Effector memory CD8-positive, alpha-beta T cell (primary cell): ENCODE measurements around the gene CORO2B.

Experiments
- ATAC-seq: fragments of 150-1000 bp; cut with Tn5 transposase; replicated peaks from 2 replicates; pipeline ENCODE4 v1.10.0; 2021; ENCODE audit warnings: mild to moderate bottlenecking, moderate library complexity
- DNase-seq, 3 experiments: peaks; one replicate each; pipeline ENCODE4 v3.0.0; 2021
- H3K27ac Mint-ChIP-seq, 2 donors: one replicate each; pipeline ENCODE4 v1.8.0; 2022; ENCODE audit warnings: mild to moderate bottlenecking in 2 of 2, mixed read lengths in 2 of 2, moderate library complexity in 2 of 2
- H3K27me3 Mint-ChIP-seq, 2 donors: one replicate each; pipeline ENCODE4 v1.8.0; 2022; ENCODE audit warnings: mixed read lengths in 2 of 2
- H3K36me3 Mint-ChIP-seq: one replicate; pipeline ENCODE4 v1.8.0; 2022; ENCODE audit warnings: mild to moderate bottlenecking, moderate library complexity, mixed read lengths; ENCODE audit not compliant: insufficient read depth
- H3K4me1 Mint-ChIP-seq, 2 donors: one replicate each; pipeline ENCODE4 v1.8.0; 2022; ENCODE audit warnings: low read depth in 2 of 2, mixed read lengths in 2 of 2
- H3K4me3 Mint-ChIP-seq, 2 donors: one replicate each; pipeline ENCODE4 v1.8.0; 2022; ENCODE audit warnings: mild to moderate bottlenecking in 2 of 2, mixed read lengths in 2 of 2, moderate library complexity in 2 of 2
- H3K9me3 Mint-ChIP-seq, 2 donors: one replicate each; pipeline ENCODE4 v1.8.0; 2022; ENCODE audit warnings: mixed read lengths in 2 of 2

The CORO2B gene

DNA sequence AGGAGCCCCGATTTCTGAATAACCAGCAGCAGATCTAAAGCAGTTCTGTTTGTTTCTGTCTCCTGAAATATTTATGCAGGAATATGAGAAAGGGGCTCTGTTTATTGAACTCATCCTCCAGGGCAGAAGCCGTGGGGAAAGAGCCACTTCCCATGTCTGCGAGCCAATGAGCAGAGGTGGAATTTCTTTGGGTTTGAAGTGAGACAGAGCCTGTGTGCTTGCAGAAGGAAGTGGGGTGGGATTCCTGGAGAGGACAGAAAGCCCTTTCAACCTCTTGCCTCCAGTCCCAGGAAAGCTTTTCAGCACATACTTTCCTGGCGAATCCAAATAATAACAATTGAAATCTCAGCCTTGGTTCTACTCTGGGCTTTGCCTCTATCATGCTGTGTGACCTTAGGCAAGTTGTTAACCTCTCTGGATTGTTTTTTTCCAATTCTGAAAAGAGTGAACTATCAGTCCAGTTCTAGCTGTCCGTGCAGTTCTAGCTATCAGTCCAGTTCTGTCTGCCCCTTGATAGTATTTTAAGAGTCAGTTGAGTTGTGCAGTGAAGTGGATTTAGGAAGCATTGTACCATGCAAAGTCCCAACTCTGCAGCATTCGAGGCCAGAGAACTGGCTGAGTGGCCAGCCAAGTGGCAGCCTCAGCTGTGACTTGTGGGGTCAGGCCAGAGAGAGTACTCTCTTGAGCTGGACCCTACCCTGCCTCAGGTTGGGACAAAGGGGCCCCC lies 15.9 kb downstream of the CORO2B start:
- Mint-ChIP-seq H3K36me3 (no peaks in the 10 kb centered on the region), H3K27ac (no peak overlapping the region), H3K4me3 (no peak overlapping the region), H3K4me1 (no peaks in the 10 kb centered on the region), H3K9me3 (no peaks in the 10 kb centered on the region), H3K27me3 (peaks cover 32 to 75% of the 10 kb centered on the region in 2 donors)
- ATAC-seq (no peak), DNase-seq (no peak)

DNA sequence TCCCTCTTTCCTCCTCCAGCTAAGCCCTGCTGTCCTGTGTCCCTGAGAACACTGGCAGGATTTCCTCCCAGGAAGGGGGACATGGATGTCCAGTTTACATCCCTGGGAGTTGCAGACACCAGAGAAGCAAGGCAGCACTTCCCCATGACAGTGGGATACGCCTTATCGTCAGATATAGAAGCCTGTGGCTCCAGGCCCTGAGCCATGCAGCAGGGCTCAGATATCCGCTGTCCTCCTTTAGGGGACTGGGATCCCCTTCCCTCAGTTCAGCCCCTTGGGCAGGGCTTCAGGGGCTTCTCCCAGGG lies 16.4 kb downstream of the CORO2B start:
- no peak overlapping the region for H3K27ac Mint-ChIP-seq
- H3K4me1 Mint-ChIP-seq = no peaks in the 10 kb centered on the region
- ATAC-seq (no peak), DNase-seq (no peak)
- peaks cover 33 to 78% of the 10 kb centered on the region in 2 donors for H3K27me3 Mint-ChIP-seq
- H3K4me3 Mint-ChIP-seq = no peak overlapping the region
- no peaks in the 10 kb centered on the region for H3K36me3 Mint-ChIP-seq
- H3K9me3 Mint-ChIP-seq = no peaks in the 10 kb centered on the region

DNA sequence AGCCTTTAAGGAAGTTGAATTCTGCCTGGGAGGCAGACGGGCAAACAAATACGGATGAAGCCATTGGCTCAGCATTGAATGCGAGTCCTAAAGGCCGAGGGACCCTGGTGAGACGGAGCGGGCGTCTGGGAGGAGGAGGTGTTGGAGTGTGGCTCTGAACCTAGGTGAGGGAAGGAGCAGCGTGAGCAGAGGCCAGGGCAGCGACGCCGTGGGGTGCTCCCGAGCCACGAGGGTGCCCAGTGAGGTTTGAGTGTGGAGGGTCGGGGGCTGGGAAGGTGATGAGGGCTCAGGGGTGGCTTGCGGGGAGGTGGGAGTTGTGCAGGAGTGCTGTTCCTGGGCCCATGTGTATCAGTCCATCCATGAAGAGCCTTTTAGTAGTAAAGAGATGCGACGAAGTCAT lies 17.0 kb downstream of the CORO2B start:
- ATAC-seq (no peak), DNase-seq (no peak)
- peaks cover 31 to 78% of the 10 kb centered on the region in 2 donors for H3K27me3 Mint-ChIP-seq
- no peaks in the 10 kb centered on the region for H3K9me3 Mint-ChIP-seq
- H3K36me3 Mint-ChIP-seq = no peaks in the 10 kb centered on the region
- no peak overlapping the region for H3K4me3 Mint-ChIP-seq
- no peak overlapping the region for H3K27ac Mint-ChIP-seq
- no peaks in the 10 kb centered on the region for H3K4me1 Mint-ChIP-seq

DNA sequence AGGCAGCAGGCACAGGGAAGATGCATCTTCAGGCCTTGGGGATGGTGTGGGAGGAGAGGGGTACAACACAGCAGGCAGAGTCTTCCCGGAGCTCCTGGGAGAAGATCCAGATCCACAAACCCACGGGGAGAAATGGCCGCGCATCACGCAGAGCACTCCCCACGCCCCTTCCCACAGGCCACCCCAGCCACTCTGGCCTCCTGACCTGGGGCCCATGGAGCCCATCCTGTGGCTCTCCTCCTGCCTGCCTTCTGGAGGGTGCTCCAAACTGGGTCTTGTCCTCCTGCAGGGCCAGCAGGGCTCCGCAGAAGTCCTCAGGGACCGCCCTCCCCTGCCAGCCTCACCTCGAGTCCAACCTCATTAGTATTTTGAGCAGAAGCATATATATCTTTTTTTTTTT lies 17.9 kb downstream of the CORO2B start:
- Mint-ChIP-seq H3K27ac (no peak overlapping the region), H3K4me3 (no peak overlapping the region), H3K36me3 (no peaks in the 10 kb centered on the region), H3K9me3 (no peaks in the 10 kb centered on the region), H3K27me3 (peaks cover 30 to 78% of the 10 kb centered on the region in 2 donors), H3K4me1 (peaks cover 0 to 2% of the 10 kb centered on the region in 2 donors)
- DNase-seq (no peak), ATAC-seq (no peak)

DNA sequence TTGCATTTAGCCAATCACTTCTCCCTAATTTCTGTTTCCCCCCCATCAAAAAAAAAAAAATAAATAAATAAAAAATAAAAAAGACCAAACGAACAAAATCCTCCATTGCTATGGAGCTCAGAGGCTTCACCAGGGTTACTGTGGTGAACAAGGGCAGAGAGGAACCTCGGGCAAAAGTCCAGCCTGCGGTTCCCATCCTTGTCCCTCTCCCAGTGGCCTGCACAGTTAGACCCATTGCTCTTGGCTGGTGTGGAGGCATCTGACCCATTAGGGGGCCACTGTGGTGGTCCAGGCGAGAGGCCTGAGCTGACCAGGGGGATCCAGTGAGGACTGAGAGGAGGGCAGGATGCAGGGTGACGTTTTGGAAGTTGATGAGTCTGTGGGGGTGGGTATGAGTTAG lies 18.8 kb downstream of the CORO2B start:
- peaks cover 0 to 2% of the 10 kb centered on the region in 2 donors for H3K4me1 Mint-ChIP-seq
- H3K4me3 Mint-ChIP-seq = no peak overlapping the region
- no peak overlapping the region for H3K27ac Mint-ChIP-seq
- no peaks in the 10 kb centered on the region for H3K36me3 Mint-ChIP-seq
- DNase-seq (no peak), ATAC-seq (no peak)
- H3K27me3 Mint-ChIP-seq = peaks cover 24 to 74% of the 10 kb centered on the region in 2 donors
- no peaks in the 10 kb centered on the region for H3K9me3 Mint-ChIP-seq

DNA sequence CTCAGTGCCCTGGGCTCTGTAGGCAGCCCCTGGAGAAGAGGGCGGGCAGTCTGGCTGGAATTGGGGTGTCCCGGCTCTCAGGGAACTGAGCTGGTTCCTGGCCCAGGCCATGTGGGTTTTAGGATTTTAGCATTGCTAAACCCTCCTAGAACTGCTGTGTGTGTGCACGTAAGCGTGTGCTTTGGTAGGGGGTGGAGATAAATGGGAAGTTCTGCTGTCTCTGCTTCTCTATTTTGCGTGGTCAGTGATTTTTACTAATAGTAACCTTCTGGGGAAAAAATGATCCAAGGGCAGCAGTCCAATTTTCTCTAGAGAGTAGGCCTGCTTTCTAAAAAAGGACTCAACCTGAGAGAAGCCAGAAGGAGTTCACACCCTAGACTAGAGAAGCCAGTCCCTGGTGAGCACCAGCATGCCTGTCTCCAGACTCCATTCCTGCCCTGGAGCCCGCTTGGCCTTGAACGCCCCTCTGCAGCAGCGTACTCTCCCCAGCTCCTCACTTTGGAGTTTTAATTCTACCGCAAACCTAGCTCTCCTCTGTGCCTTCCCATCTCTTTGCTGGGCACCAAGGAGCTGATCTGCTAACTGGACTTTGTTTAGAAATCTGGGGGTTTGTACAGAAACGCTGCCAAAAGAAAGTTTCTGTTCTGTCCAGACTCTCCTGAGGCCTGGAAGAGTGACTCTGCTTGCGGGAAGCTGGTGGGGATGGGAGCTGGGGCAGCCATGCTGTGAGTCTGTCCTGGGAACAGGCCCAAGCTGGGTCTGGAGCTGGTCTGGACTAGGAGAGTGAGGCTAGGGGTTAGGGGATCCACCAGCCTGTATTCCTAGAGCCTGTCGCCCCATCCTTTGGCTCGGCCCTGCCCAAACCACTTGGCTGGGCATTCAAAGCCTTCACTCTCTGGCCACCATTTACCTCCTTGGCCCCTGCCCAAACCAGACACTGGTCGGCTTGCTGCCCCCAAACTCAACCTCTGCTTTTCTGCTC lies 19.7 kb downstream of the CORO2B start:
- DNase-seq (no peak), ATAC-seq (no peak)
- Mint-ChIP-seq H3K9me3 (no peaks in the 10 kb centered on the region), H3K27me3 (peaks cover 31 to 78% of the 10 kb centered on the region in 2 donors), H3K4me1 (peaks cover 0 to 2% of the 10 kb centered on the region in 2 donors), H3K4me3 (no peak overlapping the region), H3K27ac (no peak overlapping the region), H3K36me3 (no peaks in the 10 kb centered on the region)

DNA sequence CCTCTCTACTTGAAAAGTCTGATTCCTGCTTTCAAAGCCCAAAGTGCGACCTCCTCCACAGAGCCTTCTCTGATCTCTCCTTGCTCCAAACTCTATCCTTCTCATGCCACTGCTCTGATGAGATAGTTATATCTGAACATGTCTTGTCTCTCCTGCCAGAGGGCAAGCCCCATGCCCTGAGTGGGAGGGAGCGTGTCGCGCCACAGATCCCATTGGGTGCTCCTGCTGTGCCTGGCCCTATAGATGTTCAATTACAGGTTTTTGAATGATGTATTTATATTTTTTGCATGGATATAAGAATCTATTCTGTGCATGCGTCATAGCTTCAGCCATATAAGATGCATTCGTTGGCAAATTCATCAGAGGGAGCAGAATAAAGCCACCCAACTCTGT lies 20.4 kb downstream of the CORO2B start:
- H3K4me1 Mint-ChIP-seq = peaks cover 0 to 2% of the 10 kb centered on the region in 2 donors
- no peaks in the 10 kb centered on the region for H3K9me3 Mint-ChIP-seq
- no peak for ATAC-seq
- no peak overlapping the region for H3K4me3 Mint-ChIP-seq
- no peak for DNase-seq
- H3K27ac Mint-ChIP-seq = no peak overlapping the region
- peaks cover 38 to 78% of the 10 kb centered on the region in 2 donors for H3K27me3 Mint-ChIP-seq
- no peaks in the 10 kb centered on the region for H3K36me3 Mint-ChIP-seq

DNA sequence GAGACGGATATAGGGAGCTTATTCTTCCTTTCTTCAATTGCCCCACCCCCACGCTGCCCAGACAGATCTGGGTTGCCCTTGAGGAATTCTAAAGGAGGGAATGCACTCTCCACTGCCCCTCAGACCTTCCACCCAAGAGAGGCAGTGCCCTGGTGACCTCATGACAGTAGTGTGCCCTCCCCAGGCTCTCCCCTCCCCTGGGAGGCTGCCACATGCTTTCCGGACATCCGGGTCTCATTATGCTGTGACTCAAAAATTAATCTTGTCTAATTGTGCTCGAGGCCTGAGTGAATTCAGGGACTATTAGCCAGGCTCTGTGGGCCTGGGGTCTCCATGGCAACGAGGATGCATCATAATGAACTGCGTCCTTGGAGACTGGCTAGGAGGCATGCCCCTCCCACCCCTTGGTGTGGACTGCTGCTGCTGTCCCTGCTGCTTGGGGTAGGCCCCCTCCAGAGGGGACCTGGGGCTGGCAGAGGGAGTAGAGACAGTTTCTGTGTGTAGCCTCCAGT lies 20.8 kb downstream of the CORO2B start:
- Mint-ChIP-seq H3K27ac (no peak overlapping the region), H3K4me1 (peaks cover 0 to 2% of the 10 kb centered on the region in 2 donors), H3K27me3 (peaks cover 40 to 81% of the 10 kb centered on the region in 2 donors), H3K4me3 (no peak overlapping the region), H3K9me3 (no peaks in the 10 kb centered on the region), H3K36me3 (no peaks in the 10 kb centered on the region)
- ATAC-seq (no peak), DNase-seq (no peak)

DNA sequence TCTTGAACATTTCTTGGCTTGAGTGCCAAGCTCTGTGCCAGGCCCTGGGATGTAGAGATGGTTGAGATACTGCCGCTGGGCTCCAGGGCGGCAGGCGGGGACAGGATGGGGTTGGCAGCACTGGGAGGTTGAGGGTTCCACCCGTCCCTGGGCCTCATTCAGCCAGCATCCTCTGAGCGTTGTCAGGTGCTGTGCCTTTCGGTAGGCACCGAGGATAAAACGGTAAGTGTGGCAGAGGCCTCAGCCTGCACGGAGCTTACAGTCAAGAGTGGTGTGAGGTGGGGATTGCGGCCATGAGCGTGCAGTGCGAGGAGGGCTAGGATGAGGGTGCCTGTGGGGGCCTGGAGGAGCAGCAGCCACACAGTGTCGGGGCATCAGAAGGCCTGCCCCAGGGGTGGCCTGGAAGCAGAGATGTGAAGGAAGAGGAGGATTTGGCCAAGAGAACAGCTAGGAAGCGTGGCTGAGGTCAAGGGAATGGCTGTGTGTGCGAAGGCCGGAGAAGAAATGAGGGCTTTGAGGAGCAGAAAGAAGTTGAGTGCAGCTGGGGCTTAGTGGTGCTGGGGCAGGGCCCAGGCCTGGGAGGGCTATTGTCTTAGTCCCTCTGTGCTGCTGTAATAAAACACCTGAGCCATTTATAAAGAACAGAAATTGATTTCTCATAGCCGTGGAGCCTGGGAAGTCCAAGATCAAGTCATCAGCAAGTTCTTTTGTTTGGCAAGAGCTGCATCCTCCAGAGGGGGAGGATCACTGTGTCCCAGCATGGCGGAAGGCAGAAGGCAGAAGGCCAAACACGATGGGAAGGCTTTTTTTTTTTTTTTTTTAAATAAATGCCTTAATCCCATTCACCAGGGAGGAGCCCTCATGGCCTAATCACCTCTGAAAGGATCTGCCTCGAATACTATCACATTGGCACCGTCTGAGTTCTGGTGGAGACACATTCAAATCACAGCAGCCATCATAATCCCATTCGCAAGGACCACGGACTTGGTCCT lies 22.7 kb downstream of the CORO2B start:
- no peak overlapping the region for H3K27ac Mint-ChIP-seq

DNA sequence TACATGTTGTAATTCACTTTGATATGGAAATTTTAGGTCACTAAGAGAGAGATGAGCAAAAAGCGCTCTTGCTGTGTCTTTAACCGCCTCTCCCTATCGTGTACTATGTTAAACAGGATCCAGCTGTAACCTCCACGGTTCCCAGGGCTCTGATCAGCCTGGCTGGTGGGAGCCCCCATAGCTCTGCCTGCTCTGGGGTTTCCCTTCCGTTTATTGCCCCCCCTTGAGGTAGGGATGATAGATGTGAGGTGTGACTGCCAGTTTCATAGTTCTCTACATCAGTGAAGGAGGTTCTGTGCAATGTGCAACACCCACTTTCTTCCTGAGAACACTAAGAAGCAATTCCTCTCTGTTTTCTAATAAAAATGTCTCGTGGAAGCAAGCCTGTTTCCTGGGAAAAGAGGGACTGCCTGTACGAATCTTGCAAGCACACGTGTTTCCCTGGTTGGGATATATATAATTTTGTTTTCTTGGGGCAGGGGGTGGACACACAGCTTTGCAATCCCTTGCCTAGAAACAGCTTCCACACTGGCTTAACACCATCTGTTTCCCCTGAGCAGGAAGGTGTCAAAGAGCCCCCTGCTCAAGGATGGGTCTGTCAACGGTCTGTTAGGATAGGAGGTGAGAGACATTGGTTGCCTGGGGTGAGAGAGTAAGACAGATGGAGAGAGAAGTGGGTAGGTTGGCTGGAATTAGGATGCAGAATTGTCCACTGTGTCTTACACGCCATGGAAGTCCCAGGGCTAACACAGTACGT lies 23.8 kb downstream of the CORO2B start:
- Mint-ChIP-seq H3K4me3 (no peak overlapping the region), H3K9me3 (no peaks in the 10 kb centered on the region), H3K27ac (no peak overlapping the region), H3K4me1 (peaks cover 0 to 2% of the 10 kb centered on the region in 2 donors), H3K36me3 (no peaks in the 10 kb centered on the region), H3K27me3 (peaks cover 26 to 75% of the 10 kb centered on the region in 2 donors)
- ATAC-seq (no peak), DNase-seq (no peak)

More for the DNA sequence above, 22.7 kb downstream of the CORO2B start:
- DNase-seq (no peak), ATAC-seq (no peak)
- no peaks in the 10 kb centered on the region for H3K9me3 Mint-ChIP-seq
- no peaks in the 10 kb centered on the region for H3K36me3 Mint-ChIP-seq
- peaks cover 0 to 2% of the 10 kb centered on the region in 2 donors for H3K4me1 Mint-ChIP-seq
- H3K27me3 Mint-ChIP-seq = peaks cover 28 to 75% of the 10 kb centered on the region in 2 donors
- no peak overlapping the region for H3K4me3 Mint-ChIP-seq

DNA sequence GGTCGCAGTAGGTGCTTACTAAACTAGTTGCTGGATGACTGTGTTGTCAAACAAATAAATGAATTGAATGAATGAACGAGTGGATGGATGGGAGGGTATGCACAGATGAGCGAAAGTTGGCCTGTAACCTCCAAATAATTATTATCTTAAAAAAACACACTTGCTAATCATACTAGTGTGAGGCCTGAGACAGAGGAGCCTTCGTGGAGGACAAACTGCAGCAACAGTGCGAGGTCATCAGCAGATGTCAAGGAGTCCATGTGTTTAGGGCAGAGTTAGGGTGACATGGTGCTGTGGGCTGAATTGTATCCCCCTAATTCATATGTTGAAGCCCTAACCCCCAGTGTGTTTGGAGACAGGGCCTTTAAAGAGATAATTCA lies 24.4 kb downstream of the CORO2B start:
- Mint-ChIP-seq H3K9me3 (no peaks in the 10 kb centered on the region), H3K4me1 (peaks cover 0 to 2% of the 10 kb centered on the region in 2 donors), H3K27me3 (peaks cover 26 to 70% of the 10 kb centered on the region in 2 donors), H3K36me3 (no peaks in the 10 kb centered on the region), H3K27ac (no peak overlapping the region), H3K4me3 (no peak overlapping the region)
- DNase-seq = no peak
- no peak for ATAC-seq

DNA sequence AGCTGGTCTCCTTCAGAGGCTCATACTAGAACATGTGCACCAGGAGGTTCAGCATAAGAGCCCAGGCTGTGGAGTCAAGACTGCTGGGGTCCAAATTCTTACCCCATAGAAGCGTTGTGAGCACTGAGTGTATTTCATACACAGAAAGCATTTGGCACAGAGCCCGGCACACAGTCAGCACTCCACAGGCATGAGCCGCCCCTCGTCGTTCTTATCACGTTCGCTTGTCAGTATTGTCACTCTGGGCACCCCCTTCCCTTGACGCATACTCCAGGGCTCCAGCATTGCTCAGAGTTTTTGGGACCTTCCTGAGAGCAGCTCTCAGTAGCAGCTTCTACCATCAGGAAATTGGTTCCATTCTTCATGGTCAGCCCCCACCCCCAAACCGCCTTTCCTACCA lies 25.2 kb downstream of the CORO2B start:
- DNase-seq (no peak), ATAC-seq (no peak)
- no peak overlapping the region for H3K4me3 Mint-ChIP-seq
- H3K4me1 Mint-ChIP-seq = peaks cover 0 to 2% of the 10 kb centered on the region in 2 donors
- no peaks in the 10 kb centered on the region for H3K9me3 Mint-ChIP-seq
- no peak overlapping the region for H3K27ac Mint-ChIP-seq
- H3K36me3 Mint-ChIP-seq = no peaks in the 10 kb centered on the region
- H3K27me3 Mint-ChIP-seq = peaks cover 32 to 78% of the 10 kb centered on the region in 2 donors
